ENCODE data around the gene SNX25.

Gene SNX25

DNA sequence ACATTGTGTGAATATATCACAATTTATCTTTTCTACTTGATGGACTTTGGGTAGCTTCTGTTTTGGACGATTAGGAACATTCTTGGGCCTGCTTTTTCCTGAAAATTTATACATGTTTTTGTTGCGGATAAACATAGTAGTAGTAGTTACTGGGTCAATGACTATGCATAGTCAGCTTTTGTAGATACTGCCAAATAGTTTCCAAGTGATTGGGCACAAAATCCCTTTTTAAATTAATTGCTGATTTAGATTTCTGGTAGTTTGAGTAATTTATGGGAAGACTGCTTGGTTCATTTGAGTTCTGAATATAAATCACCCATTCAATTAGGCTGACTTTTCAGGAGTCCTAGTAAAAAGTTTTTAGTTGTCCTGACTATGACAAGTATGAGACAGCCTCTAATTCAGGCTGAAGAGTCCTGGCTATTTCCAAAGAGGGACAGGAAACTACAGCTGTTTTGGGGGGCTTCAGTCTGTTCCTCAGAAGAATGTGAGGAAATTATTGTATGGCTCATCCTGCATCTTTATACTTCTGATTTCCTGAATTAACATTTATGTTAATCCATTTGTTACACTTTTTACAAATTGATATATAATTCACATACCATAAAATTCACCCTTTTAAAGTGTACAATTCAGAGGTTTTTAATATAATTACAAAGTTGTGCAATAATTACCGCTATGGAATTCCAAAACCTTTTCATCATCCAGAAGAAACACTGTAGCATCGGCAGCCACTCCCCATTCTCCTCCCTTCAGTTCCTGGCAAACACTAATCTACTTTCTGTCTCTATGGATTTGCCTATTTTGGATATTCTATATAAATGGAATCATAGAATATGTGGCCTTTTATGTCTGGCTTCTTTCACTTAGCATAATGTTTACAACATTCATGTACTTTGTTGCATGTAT lies 172.1 kb downstream of the SNX25 start:
- H3K4me3 Mint-ChIP-seq = no peak overlapping the region
- H3K36me3 Mint-ChIP-seq (ENCODE audit: low read depth) = peaks cover 13% of the 10 kb centered on the region

DNA sequence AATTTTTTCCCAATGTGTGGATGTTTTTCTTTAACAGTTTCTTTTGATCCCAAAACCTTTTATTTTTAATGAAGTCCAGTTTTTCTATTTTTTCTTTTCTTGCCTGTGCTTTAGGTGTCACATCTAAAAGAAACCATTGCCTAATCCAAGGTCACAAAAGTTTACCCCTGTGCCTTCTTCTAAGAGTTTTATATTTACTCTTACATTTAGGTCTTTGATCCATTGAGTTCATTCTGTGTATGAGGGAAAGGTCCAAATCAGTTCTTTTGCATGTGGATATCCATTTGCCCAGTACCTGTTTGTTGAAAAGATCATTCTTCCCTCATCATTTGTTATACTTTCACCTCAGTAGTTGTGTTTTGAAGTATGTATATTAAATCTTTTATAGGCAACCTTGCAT lies 173.4 kb downstream of the SNX25 start:
- Mint-ChIP-seq H3K4me1 (ENCODE audit: low read depth) (peaks cover 16% of the 10 kb centered on the region), H3K9me3 (peaks cover 8% of the 10 kb centered on the region), H3K36me3 (ENCODE audit: low read depth) (peaks cover 13% of the 10 kb centered on the region), H3K27me3 (ENCODE audit: low read depth) (no peaks in the 10 kb centered on the region), H3K4me3 (no peak overlapping the region), H3K27ac (no peak overlapping the region)

More for the DNA sequence above, 172.1 kb downstream of the SNX25 start:
- Mint-ChIP-seq H3K27me3 (ENCODE audit: low read depth) (no peaks in the 10 kb centered on the region), H3K27ac (no peak overlapping the region), H3K4me1 (ENCODE audit: low read depth) (peaks cover 16% of the 10 kb centered on the region), H3K9me3 (peaks cover 8% of the 10 kb centered on the region)

DNA sequence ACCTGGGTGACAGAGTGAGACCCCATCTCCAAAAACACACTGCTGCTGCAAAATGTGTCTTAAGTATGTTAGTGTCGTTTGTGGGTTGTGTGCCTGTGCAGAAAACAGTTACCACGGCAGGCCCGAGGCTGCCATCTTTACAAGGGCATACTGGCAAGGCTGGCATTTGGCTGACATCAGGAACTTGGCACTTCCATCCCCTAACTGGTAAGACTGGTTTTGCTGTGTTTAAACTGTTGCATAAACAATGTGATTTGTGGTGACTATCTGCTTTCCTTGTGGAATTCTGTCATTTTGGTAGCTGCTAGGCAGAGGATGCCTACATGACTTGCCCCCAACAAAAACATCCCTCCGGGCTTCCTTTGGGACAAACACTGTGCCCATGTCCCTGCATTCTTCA lies 174.1 kb downstream of the SNX25 start:
- Mint-ChIP-seq H3K4me1 (ENCODE audit: low read depth) (peaks cover 16% of the 10 kb centered on the region), H3K4me3 (no peak overlapping the region), H3K27me3 (ENCODE audit: low read depth) (no peaks in the 10 kb centered on the region), H3K9me3 (peaks cover 8% of the 10 kb centered on the region), H3K27ac (no peak overlapping the region), H3K36me3 (ENCODE audit: low read depth) (peaks cover 13% of the 10 kb centered on the region)

DNA sequence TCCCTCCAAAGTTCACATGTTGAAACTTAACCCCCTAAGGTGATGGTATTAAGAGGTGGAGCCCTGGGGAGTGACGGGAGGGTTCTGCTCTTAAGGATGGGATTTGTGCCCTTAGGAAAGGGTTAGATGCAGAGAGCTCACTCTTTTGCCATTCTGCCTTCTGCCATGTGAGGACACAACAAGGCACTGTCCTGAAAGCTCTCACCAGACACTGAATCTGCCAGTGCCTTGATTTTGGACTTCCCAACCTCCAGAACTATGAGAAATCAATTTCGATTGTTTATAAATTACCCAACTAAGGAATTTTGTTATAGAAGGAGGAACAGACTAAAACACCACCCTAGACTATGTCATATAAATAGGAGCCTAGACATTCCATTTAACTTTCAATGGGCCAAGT lies 174.7 kb downstream of the SNX25 start:
- Mint-ChIP-seq H3K27ac (no peak overlapping the region), H3K4me3 (no peak overlapping the region), H3K4me1 (ENCODE audit: low read depth) (peaks cover 16% of the 10 kb centered on the region), H3K27me3 (ENCODE audit: low read depth) (no peaks in the 10 kb centered on the region), H3K36me3 (ENCODE audit: low read depth) (peaks cover 13% of the 10 kb centered on the region), H3K9me3 (peaks cover 8% of the 10 kb centered on the region)

DNA sequence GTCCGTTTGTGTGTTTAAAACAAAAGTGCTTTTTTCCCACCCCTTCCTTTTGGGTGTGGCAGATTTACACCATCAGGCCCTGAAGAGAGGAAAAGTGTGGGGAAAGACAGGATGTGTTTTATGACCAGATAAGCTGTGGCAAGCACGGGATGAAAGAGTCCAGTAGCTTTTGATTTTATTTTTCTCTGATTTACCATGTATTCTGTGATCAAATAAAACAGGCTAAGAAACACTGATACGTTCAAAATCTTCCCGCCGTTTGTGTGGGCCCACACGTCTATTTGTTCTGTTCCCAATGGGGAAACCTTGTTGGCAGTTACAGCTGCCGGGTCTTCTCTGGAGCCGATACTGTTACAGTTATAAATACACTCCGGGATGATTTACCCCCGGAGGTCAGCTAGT lies 175.5 kb downstream of the SNX25 start:
- no peak overlapping the region for H3K4me3 Mint-ChIP-seq
- peaks cover 13% of the 10 kb centered on the region for H3K36me3 Mint-ChIP-seq (ENCODE audit: low read depth)
- peaks cover 16% of the 10 kb centered on the region for H3K4me1 Mint-ChIP-seq (ENCODE audit: low read depth)
- H3K27me3 Mint-ChIP-seq (ENCODE audit: low read depth) = no peaks in the 10 kb centered on the region
- no peak overlapping the region for H3K27ac Mint-ChIP-seq
- peaks cover 8% of the 10 kb centered on the region for H3K9me3 Mint-ChIP-seq

DNA sequence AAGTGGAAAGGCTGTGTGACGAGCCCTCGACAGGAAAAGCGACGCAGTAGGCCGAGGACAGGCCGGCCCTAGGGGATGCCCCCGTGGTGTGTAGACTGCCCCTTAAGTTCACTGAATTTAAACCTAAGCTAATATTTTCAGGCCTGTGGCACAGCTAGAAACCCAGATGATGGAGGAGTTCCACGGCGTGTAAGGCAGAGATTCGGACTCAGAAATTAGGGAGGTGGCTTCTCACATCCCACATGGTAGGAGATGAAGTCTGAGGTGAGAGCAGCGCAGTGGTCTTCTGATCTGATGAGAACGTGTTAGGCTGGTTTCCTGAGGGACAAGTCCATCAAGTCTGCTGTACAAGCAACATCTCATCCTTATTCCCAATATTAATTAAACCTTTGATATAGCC lies 178.6 kb downstream of the SNX25 start:
- peaks cover 16% of the 10 kb centered on the region for H3K4me1 Mint-ChIP-seq (ENCODE audit: low read depth)

DNA sequence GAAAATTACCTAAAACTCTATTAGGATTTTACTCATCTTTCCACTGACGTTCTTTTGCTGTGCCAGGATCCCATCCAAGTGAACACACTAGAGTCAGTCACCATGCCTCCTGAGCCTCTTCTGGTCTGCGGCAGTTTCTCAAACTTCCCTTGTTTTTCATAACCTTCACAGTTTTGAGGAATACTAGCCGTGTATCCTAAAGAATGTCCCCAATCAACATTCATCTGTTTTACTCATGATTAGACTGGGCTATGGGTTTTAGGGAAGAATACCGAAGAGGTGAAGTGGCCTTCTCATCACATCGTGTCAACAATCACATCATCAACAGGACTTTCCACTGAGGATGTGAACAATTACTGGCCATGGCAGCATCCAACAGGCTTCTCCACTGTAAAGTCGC lies 181.5 kb downstream of the SNX25 start:
- H3K27me3 Mint-ChIP-seq (ENCODE audit: low read depth) = no peaks in the 10 kb centered on the region
- peaks cover 17% of the 10 kb centered on the region for H3K4me1 Mint-ChIP-seq (ENCODE audit: low read depth)
- H3K4me3 Mint-ChIP-seq = no peak overlapping the region
- no peak overlapping the region for H3K27ac Mint-ChIP-seq
- no peaks in the 10 kb centered on the region for H3K9me3 Mint-ChIP-seq
- H3K36me3 Mint-ChIP-seq (ENCODE audit: low read depth) = peaks cover 4% of the 10 kb centered on the region

More for the DNA sequence above, 178.6 kb downstream of the SNX25 start:
- Mint-ChIP-seq H3K27me3 (ENCODE audit: low read depth) (no peaks in the 10 kb centered on the region), H3K4me3 (no peak overlapping the region), H3K36me3 (ENCODE audit: low read depth) (peaks cover 9% of the 10 kb centered on the region), H3K9me3 (no peaks in the 10 kb centered on the region), H3K27ac (no peak overlapping the region)

DNA sequence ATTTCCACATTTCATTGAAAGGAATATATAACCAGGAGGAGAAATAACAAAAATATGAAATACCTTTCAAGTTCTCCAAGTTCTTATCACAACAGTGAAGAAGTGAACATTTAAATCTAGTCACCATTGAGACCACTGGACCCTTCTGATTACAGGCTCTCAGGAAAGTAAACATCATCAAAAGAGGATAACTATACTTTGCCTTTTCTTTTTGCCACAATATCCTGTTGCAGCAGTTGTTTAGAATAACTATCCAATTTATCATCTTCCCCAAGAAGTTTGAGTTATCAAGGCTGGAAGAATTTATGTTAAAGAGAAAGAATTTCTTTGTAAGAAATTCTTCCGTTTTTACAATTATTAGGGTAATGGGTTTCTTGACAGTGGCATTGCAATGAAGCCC lies 182.8 kb downstream of the SNX25 start:
- H3K4me3 Mint-ChIP-seq = no peak overlapping the region
- H3K27me3 Mint-ChIP-seq (ENCODE audit: low read depth) = no peaks in the 10 kb centered on the region
- no peaks in the 10 kb centered on the region for H3K9me3 Mint-ChIP-seq
- no peak overlapping the region for H3K27ac Mint-ChIP-seq
- H3K4me1 Mint-ChIP-seq (ENCODE audit: low read depth) = peaks cover 19% of the 10 kb centered on the region
- peaks cover 4% of the 10 kb centered on the region for H3K36me3 Mint-ChIP-seq (ENCODE audit: low read depth)

DNA sequence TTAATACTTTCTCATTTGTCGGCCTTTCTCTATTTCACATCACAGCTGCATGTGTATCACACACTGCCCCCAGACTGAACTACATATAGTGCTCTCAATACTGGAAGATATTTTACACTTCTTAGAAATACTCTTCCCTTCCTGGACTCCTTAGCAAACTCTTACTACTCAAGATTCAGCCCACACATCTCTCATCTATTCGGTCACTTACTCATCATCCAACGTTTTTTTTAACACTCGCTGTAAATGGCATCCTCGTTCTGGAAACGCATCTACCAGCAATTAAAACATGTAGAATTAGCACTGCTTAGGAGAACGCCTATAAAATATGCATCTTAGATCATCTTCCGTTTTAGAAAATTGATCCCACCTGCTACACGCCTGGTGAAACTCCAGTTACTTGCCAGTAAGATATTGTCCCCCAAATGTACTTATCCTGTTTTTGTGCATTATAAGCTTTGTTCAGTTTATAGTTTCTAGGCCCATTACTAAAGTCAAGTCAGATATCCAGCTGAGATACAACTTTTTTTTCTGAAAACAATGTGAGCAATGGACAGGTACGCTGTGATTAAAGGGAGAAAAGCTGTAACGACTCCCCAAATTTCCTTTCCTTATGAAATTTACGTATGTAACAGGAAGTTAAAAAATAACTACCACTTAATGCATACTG lies 185.3 kb downstream of the SNX25 start:
- no peaks in the 10 kb centered on the region for H3K27me3 Mint-ChIP-seq (ENCODE audit: low read depth)
- H3K4me3 Mint-ChIP-seq = peak overlapping the region; percentile 94
- H3K27ac Mint-ChIP-seq = peak overlapping the region; percentile 98
- no peaks in the 10 kb centered on the region for H3K9me3 Mint-ChIP-seq
- peaks cover 42% of the 10 kb centered on the region for H3K4me1 Mint-ChIP-seq (ENCODE audit: low read depth)
- peaks cover 16% of the 10 kb centered on the region for H3K36me3 Mint-ChIP-seq (ENCODE audit: low read depth)

DNA sequence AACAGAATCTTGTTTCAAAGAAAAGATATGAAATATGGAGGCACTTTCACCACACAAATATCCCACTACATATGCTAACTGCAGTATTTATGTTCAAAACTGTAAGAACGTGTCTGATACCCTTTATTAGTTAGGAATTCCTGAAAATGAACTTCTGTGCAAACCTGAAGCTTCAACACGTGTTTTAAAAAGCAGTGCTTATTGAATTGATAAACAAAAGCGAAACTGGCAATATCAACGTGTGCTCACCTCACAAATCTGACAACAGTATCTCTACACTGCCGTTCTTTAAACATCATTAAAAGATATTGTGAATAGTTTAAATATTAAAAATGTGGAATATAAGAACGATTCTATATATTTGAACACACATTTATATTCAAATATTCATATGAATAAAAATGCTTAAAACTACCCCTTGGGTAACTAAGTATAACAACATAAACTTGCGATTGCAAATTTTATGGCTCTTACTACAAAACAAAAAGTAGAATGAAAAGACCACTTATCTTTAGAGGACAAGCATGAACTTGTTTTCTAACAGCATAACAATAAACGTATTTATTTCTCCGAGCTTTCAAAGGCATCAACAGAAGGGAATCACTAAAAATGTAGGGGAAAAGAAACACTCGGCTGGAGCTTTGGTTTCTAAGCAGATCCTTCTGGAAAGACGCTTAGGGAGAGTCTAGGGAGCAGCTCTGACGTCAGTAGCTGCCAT lies 186.0 kb downstream of the SNX25 start, which contains the start of gene LRP2BP:
Gene LRP2BP, minus strand, starts transcription at position 687 of the 718 bp plus-strand sequence. CDS start 17,738 bp downstream, outside the sequence.
- H3K4me3 Mint-ChIP-seq = peak within 1 kb of the TSS; percentile 94
- H3K27me3 Mint-ChIP-seq (ENCODE audit: low read depth) = no peaks in the 10 kb centered on the region
- peaks cover 22% of the 10 kb centered on the region for H3K36me3 Mint-ChIP-seq (ENCODE audit: low read depth)
- H3K4me1 Mint-ChIP-seq (ENCODE audit: low read depth) = peaks cover 48% of the 10 kb centered on the region
- H3K27ac Mint-ChIP-seq = peak within 1 kb of the TSS; percentile 98
- H3K9me3 Mint-ChIP-seq = no peaks in the 10 kb centered on the region

DNA sequence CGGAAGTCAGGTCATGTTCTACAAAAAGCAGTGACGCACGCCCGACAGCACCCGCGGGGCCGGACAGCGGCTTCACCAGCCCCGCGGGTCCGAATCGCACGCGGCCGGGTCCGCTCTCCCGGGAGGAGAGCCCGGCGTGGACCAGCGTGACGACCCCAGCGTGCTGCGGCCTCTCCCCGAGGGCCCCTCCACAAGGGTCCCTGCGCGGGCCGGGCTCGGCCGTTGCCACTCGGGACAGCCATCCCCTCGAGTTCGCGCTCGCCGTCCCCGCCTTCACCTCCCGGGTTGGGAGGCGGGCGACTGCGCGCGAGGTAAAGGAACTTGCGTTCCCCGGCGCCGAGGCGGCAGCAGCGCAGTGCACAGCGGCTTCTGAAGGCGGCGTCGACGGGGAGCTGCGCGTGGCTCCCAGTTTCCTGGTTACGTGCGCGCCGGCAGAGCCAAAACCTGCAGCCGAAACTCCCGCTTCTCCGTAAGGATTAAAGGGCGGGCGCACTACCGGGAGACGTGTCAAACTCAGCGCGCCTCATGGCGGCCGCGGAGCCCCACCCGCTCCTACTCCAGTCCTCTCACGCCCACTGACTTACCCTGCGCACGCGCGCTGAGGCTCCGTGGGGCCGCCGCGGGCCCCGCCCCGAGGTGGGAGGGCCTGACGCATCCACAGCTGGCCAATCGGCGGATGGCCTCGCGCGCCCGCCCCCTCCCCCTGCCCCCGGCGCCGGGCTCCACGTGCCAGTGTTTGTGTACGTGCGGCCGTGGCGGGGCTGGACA lies 186.7 kb downstream of the SNX25 start:
- peak overlapping the region; percentile 94 for H3K4me3 Mint-ChIP-seq
- H3K27me3 Mint-ChIP-seq (ENCODE audit: low read depth) = no peaks in the 10 kb centered on the region
- H3K9me3 Mint-ChIP-seq = no peaks in the 10 kb centered on the region
- peak overlapping the region; percentile 98 for H3K27ac Mint-ChIP-seq
- H3K36me3 Mint-ChIP-seq (ENCODE audit: low read depth) = peaks cover 21% of the 10 kb centered on the region
- H3K4me1 Mint-ChIP-seq (ENCODE audit: low read depth) = peaks cover 49% of the 10 kb centered on the region

DNA sequence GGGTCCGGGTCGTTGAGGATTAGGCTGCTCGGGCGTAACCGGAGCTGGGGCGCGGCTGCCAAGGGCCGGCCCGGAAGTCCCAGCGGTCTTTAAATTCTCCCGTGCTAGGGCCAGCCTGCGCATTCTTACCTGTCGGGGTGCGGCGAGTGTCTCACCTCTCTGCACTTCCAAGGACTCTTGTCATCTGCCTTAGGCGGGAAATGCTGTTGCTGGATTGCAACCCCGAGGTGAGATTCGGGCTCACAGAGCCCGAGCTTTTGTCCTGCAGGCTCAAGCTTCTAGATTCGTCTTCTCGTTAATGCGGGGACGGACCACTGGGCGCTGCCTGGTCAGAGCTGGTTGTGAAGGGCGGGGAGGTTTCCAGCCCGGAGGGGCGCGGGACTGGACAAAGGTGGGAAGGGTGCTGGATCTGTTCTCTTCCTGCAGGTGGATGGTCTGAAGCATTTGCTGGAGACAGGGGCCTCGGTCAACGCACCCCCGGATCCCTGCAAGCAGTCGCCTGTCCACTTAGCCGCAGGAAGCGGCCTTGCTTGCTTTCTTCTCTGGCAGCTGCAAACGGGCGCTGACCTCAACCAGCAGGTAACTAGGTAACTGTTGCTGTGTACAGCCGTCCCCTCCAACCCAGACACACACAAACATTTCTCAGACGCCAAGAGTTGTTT lies 187.5 kb downstream of the SNX25 start, which contains the start of gene ANKRD37:
Gene ANKRD37, plus strand, starts transcription at position 118 of the 662 bp plus-strand sequence. Its CDS starts 83 bp downstream, at position 201.
- H3K36me3 Mint-ChIP-seq (ENCODE audit: low read depth) = peaks cover 24% of the 10 kb centered on the region
- peak within 1 kb of the TSS; percentile 98 for H3K27ac Mint-ChIP-seq
- peak within 1 kb of the TSS; percentile 94 for H3K4me3 Mint-ChIP-seq
- no peaks in the 10 kb centered on the region for H3K9me3 Mint-ChIP-seq
- peaks cover 51% of the 10 kb centered on the region for H3K4me1 Mint-ChIP-seq (ENCODE audit: low read depth)
- no peaks in the 10 kb centered on the region for H3K27me3 Mint-ChIP-seq (ENCODE audit: low read depth)

DNA sequence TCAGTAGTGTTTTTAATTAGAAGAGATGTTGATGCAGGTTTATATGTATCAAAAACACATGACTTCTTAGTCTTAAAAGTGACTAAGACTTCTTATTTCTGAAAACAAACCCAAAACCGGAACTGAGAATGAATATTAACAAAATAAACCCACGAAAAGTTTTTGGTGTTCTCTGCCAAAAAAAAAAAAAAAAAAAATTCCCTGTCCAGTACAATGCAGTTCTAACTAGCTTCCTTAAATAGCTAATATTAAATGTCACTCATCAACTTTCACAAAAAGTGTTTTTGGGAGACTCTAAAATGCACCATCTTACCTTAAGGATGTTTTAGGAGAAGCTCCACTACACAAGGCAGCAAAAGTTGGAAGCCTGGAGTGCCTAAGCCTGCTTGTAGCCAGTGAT lies 189.2 kb downstream of the SNX25 start:
- H3K4me1 Mint-ChIP-seq (ENCODE audit: low read depth) = peaks cover 50% of the 10 kb centered on the region
- H3K27ac Mint-ChIP-seq = no peak overlapping the region
- H3K36me3 Mint-ChIP-seq (ENCODE audit: low read depth) = peaks cover 31% of the 10 kb centered on the region
- H3K27me3 Mint-ChIP-seq (ENCODE audit: low read depth) = no peaks in the 10 kb centered on the region
- no peaks in the 10 kb centered on the region for H3K9me3 Mint-ChIP-seq
- H3K4me3 Mint-ChIP-seq = no peak overlapping the region
